ENCODE measurements around the gene SH3BP5L.

SH3BP5L gene

DNA sequence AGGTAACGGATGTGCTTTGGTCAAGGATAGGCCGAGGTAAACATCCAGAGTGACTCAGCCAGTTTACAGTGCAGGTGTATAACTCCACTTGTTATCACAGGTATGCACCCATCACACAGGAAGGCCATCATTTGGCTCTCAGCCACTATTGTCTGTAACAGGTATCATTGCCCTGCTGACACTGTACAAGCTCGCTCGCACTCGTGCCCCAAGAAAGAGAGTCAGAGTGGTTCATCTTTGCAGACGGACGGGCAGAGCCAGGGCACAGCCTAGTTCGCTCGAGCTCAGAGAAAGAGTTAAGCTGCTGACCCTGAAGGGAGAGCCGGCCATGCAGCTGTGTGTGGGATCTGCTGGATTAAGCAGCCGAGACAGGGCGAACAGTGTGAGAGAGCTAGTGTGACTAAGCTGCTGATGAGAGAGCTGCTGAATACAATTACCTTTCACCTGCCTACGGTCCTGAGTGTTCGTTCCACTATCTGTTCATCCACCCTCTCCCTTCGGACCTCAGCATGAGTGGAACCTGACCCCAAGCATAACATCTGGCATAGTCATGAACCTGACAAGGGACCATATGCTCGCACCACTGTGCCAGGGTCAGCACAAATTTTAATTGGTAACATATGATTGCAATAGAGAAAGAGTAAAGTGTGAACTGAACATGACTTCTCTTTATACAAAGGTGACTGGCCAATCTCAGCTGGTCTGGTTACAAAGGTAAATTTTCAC, 43.1 kb downstream of the SH3BP5L start:
- no peak for DNase-seq (ENCODE audit: low read depth in 2 of 2, low spot score in 1 of 2)

DNA sequence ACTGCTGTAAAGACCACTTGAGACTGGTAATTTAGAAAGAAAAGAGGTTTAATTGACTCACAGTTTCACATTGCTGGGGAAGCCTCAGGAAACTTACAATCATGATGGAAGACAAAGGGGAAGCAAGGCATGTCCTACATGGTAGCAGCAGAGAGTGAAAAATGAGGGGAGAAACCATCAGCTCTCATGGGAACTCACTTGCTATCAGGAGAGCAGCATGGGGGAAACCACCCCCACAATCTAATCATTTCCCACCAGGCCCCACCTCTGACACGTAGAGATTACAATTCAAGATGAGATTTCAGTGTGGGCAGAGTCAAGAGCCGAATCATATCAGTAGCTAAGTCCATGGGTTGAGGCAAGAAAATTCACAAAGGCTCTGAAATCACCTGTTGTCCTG, 46.4 kb downstream of the SH3BP5L start:
- DNase-seq (ENCODE audit: low read depth in 2 of 2, low spot score in 1 of 2), result no peak

DNA sequence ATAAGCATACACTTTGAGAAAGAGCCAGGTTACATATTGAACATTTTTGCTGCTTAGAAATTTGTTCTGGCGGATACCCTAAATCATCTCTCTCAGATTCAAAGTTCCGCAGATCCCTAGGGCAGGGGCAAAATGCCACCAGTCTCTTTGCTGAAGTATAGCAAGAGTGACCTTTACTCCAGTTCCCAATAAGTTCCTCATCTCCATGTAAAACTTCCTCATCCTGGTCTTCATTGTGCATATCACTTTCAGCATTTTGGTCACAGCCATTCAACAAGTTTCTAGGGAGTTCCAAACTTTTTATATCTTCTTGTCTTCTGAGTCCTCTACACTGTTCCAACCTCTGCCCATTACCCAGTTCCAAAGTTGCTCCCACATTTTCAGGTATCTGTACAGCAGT, 46.8 kb downstream of the SH3BP5L start:
- no peak for DNase-seq (ENCODE audit: low read depth in 2 of 2, low spot score in 1 of 2)

DNA sequence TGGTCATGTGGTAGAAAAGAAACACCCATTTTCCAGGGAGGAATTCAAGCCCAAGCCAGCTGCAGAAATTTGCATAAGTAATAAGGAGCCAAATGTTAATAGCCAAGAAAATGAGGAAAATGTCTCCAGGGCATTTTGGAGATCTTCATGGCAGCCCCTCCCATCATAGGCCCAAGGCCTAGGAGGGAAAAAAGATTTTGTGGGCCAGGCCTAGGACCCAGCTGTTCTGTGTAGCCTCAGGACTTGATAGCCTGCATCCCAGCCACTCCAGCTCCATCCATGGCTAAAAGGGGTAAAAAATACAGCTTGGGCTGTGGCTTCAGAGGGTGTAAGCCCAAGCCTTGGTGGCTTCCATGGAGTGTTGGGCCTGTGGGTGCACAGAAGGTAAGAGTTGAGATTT, 48.7 kb downstream of the SH3BP5L start:
- no peak for DNase-seq (ENCODE audit: low read depth in 2 of 2, low spot score in 1 of 2)

DNA sequence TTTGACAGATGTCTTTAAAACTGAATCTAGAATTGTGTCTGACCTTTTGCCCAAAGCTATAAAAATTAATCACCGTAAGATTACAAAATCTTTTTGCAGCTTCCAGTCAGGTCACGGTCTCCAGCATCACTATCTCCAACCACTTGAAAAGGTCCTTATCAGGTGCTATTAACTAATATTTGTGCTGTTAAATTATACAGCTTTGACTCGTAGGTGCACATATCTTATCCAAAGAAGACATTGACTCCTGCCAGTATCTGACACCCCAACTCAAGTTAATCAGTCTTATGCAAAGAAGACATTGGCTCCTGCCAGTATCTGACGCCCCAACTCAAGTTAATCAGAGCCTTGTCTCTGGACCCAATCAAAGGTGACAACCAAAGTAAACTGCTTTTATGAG, 50.3 kb downstream of the SH3BP5L start:
- DNase-seq (ENCODE audit: low read depth in 2 of 2, low spot score in 1 of 2), result no peak
